Peyer's patch (tissue), 4 donors: ENCODE measurements around the gene PALMD. TPM values are rescaled to one million over a fixed set of nuclear protein-coding genes. Genes with fewer than 3 reads are reported as not detected.

ENCODE experiments used
- DNase-seq, 3 donors: peaks; one replicate each; pipeline ENCODE4 v3.0.0-alpha.2; 2017 to 2019
- H3K27ac ChIP-seq, 4 donors: fragments of 200-600 bp; sonication (generic); one replicate each; pipeline ENCODE4 v1.5.1; 2016 to 2019
- H3K27me3 ChIP-seq, 2 donors: fragments of 200-600 bp; sonication (generic); one replicate each; pipeline ENCODE4 v1.5.1; 2019
- H3K36me3 ChIP-seq, 3 donors: fragments of 200-600 bp; sonication (generic); one replicate each; pipeline ENCODE4 v1.5.1; 2016 to 2019
- H3K4me1 ChIP-seq, 4 donors: fragments of 200-600 bp; sonication (generic); one replicate each; pipeline ENCODE4 v1.5.1; 2016 to 2019
- H3K4me3 ChIP-seq, 4 donors: fragments of 200-600 bp; sonication (generic); 1 replicate in 3 of 4; 2 replicates in 1 of 4; pipeline ENCODE4 v1.5.1; 2016 to 2019; ENCODE audit warnings: mild to moderate bottlenecking in 1 of 4
- H3K9me3 ChIP-seq, 4 donors: fragments of 200-600 bp; sonication (generic); one replicate each; pipeline ENCODE4 v1.5.1; 2016 to 2019; ENCODE audit warnings: mild to moderate bottlenecking in 1 of 4
- POLR2A ChIP-seq, 2 donors: fragments of 450-650 bp; IDR thresholded peaks; one replicate each; pipeline ENCODE4 v1.5.1; 2017; ENCODE audit warnings: antibody characterized with exemption in 2 of 2, mild to moderate bottlenecking in 2 of 2, moderate library complexity in 2 of 2
- total RNA-seq, 4 donors: library from RNA; depleted of rRNA; stranded (reverse); fragments of >200 nt; gene quantifications; one replicate each; pipeline ENCODE4 v1.1.0, GENCODE V29; 2016
- TF ChIP-seq, protein P1 (sequence below), 6 experiments: fragments of 450-650 bp in 4 of 6; fragments of 200-600 bp in 2 of 6; sonication (generic) in 1 of 6; IDR thresholded peaks; one replicate each; pipeline ENCODE4 v1.5.1; 2017 to 2019; ENCODE audit warnings: antibody characterized with exemption in 6 of 6, mild to moderate bottlenecking in 3 of 6, moderate library complexity in 1 of 6

The PALMD gene
- total RNA-seq, 4 donors from 2014 or later: 4.0 to 13.2 (median 5.9) TPM

DNA sequence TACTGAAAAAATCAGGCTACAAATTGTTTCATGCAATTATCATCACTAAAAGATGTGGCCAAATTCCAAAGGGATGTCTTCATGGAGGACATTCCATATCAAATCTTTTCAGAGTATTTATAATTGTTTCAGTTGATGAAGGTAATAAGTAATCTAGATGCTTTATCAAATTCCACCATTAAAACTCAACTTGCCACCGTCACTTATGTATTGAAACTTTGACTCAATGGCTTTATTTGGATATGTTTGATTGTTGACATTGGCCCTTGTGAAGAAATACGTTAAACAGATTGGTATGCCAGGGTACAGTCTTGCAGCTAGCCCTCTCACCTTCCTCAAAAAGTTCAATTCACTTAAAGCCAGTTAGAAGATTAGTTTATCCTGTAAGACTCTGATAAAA is 32.2 kb upstream of the PALMD start:
- no peak for DNase-seq
- Histone ChIP-seq H3K27me3 (no peaks in the 10 kb centered on the region), H3K4me1 (peaks cover 0 to 4% (median 0%) of the 10 kb centered on the region in 4 donors), H3K9me3 (no peaks in the 10 kb centered on the region), H3K27ac (no peak overlapping the region), H3K4me3 (no peak overlapping the region), H3K36me3 (no peaks in the 10 kb centered on the region)
- TF ChIP-seq POLR2A (IDR thresholded peaks at IDR 0.05): no peak
- TF ChIP-seq, protein P1, sequence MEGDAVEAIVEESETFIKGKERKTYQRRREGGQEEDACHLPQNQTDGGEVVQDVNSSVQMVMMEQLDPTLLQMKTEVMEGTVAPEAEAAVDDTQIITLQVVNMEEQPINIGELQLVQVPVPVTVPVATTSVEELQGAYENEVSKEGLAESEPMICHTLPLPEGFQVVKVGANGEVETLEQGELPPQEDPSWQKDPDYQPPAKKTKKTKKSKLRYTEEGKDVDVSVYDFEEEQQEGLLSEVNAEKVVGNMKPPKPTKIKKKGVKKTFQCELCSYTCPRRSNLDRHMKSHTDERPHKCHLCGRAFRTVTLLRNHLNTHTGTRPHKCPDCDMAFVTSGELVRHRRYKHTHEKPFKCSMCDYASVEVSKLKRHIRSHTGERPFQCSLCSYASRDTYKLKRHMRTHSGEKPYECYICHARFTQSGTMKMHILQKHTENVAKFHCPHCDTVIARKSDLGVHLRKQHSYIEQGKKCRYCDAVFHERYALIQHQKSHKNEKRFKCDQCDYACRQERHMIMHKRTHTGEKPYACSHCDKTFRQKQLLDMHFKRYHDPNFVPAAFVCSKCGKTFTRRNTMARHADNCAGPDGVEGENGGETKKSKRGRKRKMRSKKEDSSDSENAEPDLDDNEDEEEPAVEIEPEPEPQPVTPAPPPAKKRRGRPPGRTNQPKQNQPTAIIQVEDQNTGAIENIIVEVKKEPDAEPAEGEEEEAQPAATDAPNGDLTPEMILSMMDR (IDR thresholded peaks at IDR 0.05): no peak

DNA sequence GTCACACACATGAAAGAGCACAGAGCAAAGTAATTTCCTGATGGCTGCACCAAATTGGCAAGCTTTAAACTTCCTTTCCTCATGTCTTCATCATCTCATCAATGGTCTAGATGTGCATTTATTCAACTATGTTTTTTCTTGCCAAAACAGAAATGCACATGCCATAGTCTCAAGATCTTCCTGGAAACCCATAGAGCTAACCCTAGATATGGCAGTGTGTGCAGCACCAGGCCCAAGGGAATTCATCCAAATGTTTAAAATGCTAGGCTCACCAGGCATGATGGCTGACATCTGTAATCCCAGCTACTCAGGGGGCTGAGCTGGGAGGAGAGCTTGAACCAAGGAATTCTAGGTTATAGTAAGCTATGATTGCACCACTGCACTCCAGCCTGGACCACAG is 31.2 kb upstream of the PALMD start:
- peaks cover 0 to 4% (median 0%) of the 10 kb centered on the region in 4 donors for H3K4me1 ChIP-seq
- H3K27me3 ChIP-seq: no peaks in the 10 kb centered on the region
- no peak overlapping the region for H3K4me3 ChIP-seq
- no peak overlapping the region for H3K27ac ChIP-seq
- H3K9me3 ChIP-seq: no peaks in the 10 kb centered on the region
- H3K36me3 ChIP-seq: no peaks in the 10 kb centered on the region
- DNase-seq: no peak
- TF ChIP-seq POLR2A (IDR thresholded peaks at IDR 0.05): no peak
- TF ChIP-seq, protein P1 (IDR thresholded peaks at IDR 0.05): no peak

DNA sequence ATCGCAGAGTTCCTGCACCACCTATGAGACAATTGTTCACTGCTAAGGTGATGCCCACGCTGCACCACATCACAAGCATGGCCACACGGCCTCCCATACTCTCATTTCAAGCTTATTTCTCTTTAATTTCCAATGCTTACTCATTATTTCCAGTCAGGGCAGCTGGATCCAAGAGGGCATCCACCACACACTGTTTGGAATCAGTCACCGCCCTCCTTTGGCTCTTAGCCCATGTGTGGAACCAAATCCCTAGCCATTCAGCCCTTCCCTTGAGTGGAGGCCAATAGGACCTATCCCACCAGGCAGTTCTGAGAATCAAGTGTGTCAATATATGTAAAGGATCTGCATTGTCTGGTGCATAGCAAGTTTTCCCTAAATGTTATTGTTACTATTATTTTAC is 26.3 kb upstream of the PALMD start:
- Histone ChIP-seq H3K27ac (no peak overlapping the region), H3K9me3 (no peaks in the 10 kb centered on the region), H3K4me3 (no peak overlapping the region), H3K36me3 (no peaks in the 10 kb centered on the region), H3K27me3 (no peaks in the 10 kb centered on the region), H3K4me1 (peaks cover 0 to 4% (median 0%) of the 10 kb centered on the region in 4 donors)
- no peak for DNase-seq
- TF ChIP-seq, protein P1 (IDR thresholded peaks at IDR 0.05): no peak
- no peak for TF ChIP-seq POLR2A (IDR thresholded peaks at IDR 0.05)

DNA sequence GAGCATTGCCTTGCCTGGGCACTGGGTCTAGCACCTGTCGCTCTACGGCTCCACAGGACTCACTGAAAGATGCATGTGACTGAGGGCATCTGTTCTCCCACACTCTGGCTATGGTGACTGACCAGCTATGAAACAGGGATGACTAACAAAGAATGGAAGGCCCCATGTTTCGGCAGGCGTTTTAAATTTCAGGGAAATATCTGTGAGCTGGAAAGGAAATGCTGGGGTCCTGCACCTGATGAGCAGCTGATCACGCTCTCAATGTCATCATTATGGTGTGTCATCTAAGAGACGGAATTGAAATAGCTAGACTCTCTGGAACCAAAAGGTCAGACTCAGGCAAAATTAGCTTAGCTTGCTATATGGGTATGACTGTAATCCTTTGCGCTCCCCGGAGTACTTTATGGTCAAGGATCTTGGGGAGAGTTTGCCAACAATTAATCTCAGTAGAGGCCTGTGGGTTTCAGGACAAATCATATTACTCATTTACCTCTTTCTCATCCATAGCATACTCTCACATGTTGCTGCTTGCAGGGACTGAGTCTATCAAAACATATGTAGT is 24.5 kb upstream of the PALMD start:
- TF ChIP-seq, protein P1 (IDR thresholded peaks at IDR 0.05): no peak
- no peak for TF ChIP-seq POLR2A (IDR thresholded peaks at IDR 0.05)
- Histone ChIP-seq H3K4me1 (no peaks in the 10 kb centered on the region), H3K36me3 (no peaks in the 10 kb centered on the region), H3K27me3 (no peaks in the 10 kb centered on the region), H3K9me3 (no peaks in the 10 kb centered on the region), H3K4me3 (no peak overlapping the region), H3K27ac (no peak overlapping the region)
- no peak for DNase-seq

DNA sequence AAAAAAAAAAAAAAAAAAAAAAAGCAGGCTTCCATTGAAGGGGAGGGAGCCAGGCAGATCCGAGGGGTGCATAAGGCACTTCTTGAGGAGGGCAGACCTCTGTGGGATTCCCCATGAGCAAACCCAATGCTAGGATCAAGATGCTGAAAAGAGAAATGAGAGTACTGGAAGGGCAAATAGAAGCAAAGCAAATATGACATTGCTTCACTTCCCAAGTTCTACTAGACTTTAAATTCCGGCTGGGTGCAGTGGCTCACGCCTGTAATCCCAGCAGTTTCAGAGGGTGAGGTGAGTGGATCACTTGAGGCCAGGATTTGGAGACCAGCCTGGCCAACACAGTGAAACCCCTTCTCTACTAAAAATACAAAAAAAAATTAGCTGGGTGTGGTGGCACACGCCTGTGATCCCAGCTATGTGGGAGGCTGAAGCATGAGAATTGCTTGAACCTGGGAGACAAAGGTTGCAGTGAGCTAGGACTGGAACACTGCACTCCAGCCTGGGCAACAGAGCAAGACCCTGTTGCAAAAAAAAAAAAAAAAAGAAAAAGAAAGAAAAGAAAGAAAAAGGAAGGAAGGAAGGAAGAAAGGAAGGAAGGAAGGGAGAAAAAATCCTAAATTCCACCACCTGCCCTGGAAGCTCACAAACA is 23.1 kb upstream of the PALMD start:
- H3K4me3 ChIP-seq: no peak overlapping the region
- no peaks in the 10 kb centered on the region for H3K4me1 ChIP-seq
- no peaks in the 10 kb centered on the region for H3K27me3 ChIP-seq
- no peak overlapping the region for H3K27ac ChIP-seq
- no peaks in the 10 kb centered on the region for H3K36me3 ChIP-seq
- DNase-seq: no peak
- H3K9me3 ChIP-seq: no peaks in the 10 kb centered on the region
- TF ChIP-seq, protein P1 (IDR thresholded peaks at IDR 0.05): no peak
- no peak for TF ChIP-seq POLR2A (IDR thresholded peaks at IDR 0.05)
